Amygdala (tissue), 56 donors: Measurements from ENCODE around the gene DCDC2C.

Source experiments
- DNase-seq, 56 donors: peaks; one replicate each; lab custom pipeline; 2025; lab: John Stamatoyannopoulos, UW

Gene DCDC2C

GRCh38 chr2:3872451-3872850 is 169.1 kb downstream of the DCDC2C start:
- no peak for DNase-seq

GRCh38 chr2:3873899-3874298 is 170.5 kb downstream of the DCDC2C start:
- DNase-seq, result no peak

- DNase-seq, result no peak
These were observed 172.8 kb downstream of the DCDC2C start for GRCh38 chr2:3876221-3876620.

- DNase-seq, result no peak
These were observed 173.3 kb downstream of the DCDC2C start for GRCh38 chr2:3876685-3877084.

- no peak for DNase-seq
These were observed 182.6 kb downstream of the DCDC2C start for GRCh38 chr2:3885629-3886628.

- DNase-seq, result no peak
These were observed 191.6 kb downstream of the DCDC2C start for GRCh38 chr2:3895021-3895420.
